ENCODE data around the gene CCR3.

Gene CCR3

GRCh38 chr3:46299608-46300460 is 57.6 kb downstream of the CCR3 start:
- DNase-seq = no peak

GRCh38 chr3:46300461-46300789 is 58.2 kb downstream of the CCR3 start:
- no peak for DNase-seq

GRCh38 chr3:46301122-46301835 is 59.0 kb downstream of the CCR3 start:
- DNase-seq = no peak

- no peak for DNase-seq
Observed at GRCh38 chr3:46303240-46303639, 61.0 kb downstream of the CCR3 start.

GRCh38 chr3:46304739-46305138 is 62.5 kb downstream of the CCR3 start:
- no peak for DNase-seq

GRCh38 chr3:46312991-46313390 is 70.7 kb downstream of the CCR3 start:
- DNase-seq = peak; percentile 4

- DNase-seq = no peak
Observed at GRCh38 chr3:46314517-46314916, 72.3 kb downstream of the CCR3 start.

- no peak for DNase-seq
Observed at GRCh38 chr3:46316206-46316605, 73.9 kb downstream of the CCR3 start.

All from fibroblast of skin of right quadriceps (primary cell).